ENCODE results near the gene VAT1L. TPM values are rescaled to one million over a fixed set of nuclear protein-coding genes. Genes with fewer than 3 reads are reported as not detected.
"Not testable (repeated sequence)": the region's sequence is repeated elsewhere in the genome, so short reads cannot be mapped to it uniquely, and the experiment has no call there.

The VAT1L gene
- total RNA-seq, 2 experiments from 2014 or later: 0.05 TPM; not detected in 1

- ChIA-PET POLR2A (no interaction called here), CTCF (no interaction called here)
- no peak overlapping the region for H3K27ac Mint-ChIP-seq
- H3K36me3 Mint-ChIP-seq (ENCODE audit: low read depth): no peaks in the 10 kb centered on the region
- no peaks in the 10 kb centered on the region for H3K4me1 Mint-ChIP-seq
- no peak for DNase-seq
- H3K9me3 Mint-ChIP-seq: no peaks in the 10 kb centered on the region
- peaks cover 2% of the 10 kb centered on the region for H3K27me3 Mint-ChIP-seq
- H3K4me3 Mint-ChIP-seq: no peak overlapping the region
Measured at GRCh38 chr16:77928096-77928495, 139.7 kb downstream of the VAT1L start.

- no peaks in the 10 kb centered on the region for H3K9me3 Mint-ChIP-seq
- peaks cover 8% of the 10 kb centered on the region for H3K27me3 Mint-ChIP-seq
- H3K36me3 Mint-ChIP-seq (ENCODE audit: low read depth): no peaks in the 10 kb centered on the region
- ChIA-PET CTCF (no interaction called here), POLR2A (no interaction called here)
- no peaks in the 10 kb centered on the region for H3K4me1 Mint-ChIP-seq
- no peak for DNase-seq
- no peak overlapping the region for H3K27ac Mint-ChIP-seq
- no peak overlapping the region for H3K4me3 Mint-ChIP-seq
Measured at GRCh38 chr16:77929004-77929403, 140.6 kb downstream of the VAT1L start.

- no peaks in the 10 kb centered on the region for H3K9me3 Mint-ChIP-seq
- no peak overlapping the region for H3K4me3 Mint-ChIP-seq
- ChIA-PET POLR2A (no interaction called here), CTCF (interaction anchor here (1.0 kb wide), 1 partner anchor 22 kb away, joined by 3 read pairs; no protein-coding TSS in a partner anchor)
- peaks cover 6% of the 10 kb centered on the region for H3K27me3 Mint-ChIP-seq
- no peak for DNase-seq
- no peaks in the 10 kb centered on the region for H3K4me1 Mint-ChIP-seq
- H3K36me3 Mint-ChIP-seq (ENCODE audit: low read depth): no peaks in the 10 kb centered on the region
- H3K27ac Mint-ChIP-seq: no peak overlapping the region
Measured at GRCh38 chr16:77931058-77931457, 142.7 kb downstream of the VAT1L start.

GRCh38 chr16:77937473-77938149, 149.2 kb downstream of the VAT1L start:
- Mint-ChIP-seq H3K27ac (no peak overlapping the region), H3K9me3 (no peaks in the 10 kb centered on the region), H3K4me3 (no peak overlapping the region), H3K4me1 (no peaks in the 10 kb centered on the region), H3K36me3 (ENCODE audit: low read depth) (no peaks in the 10 kb centered on the region), H3K27me3 (peaks cover 8% of the 10 kb centered on the region)
- CTCF ChIA-PET: no interaction called here
- POLR2A ChIA-PET: no interaction called here
- DNase-seq: no peak

GRCh38 chr16:77938913-77939312, 150.5 kb downstream of the VAT1L start:
- H3K27ac Mint-ChIP-seq: no peak overlapping the region
- H3K36me3 Mint-ChIP-seq (ENCODE audit: low read depth): no peaks in the 10 kb centered on the region
- no peak overlapping the region for H3K4me3 Mint-ChIP-seq
- DNase-seq: no peak
- no peaks in the 10 kb centered on the region for H3K9me3 Mint-ChIP-seq
- POLR2A ChIA-PET: no interaction called here
- H3K4me1 Mint-ChIP-seq: no peaks in the 10 kb centered on the region
- CTCF ChIA-PET: no interaction called here
- H3K27me3 Mint-ChIP-seq: peaks cover 3% of the 10 kb centered on the region

- CTCF ChIA-PET: no interaction called here
- Mint-ChIP-seq H3K27ac (no peak overlapping the region), H3K4me1 (no peaks in the 10 kb centered on the region), H3K4me3 (no peak overlapping the region), H3K9me3 (no peaks in the 10 kb centered on the region), H3K36me3 (ENCODE audit: low read depth) (no peaks in the 10 kb centered on the region), H3K27me3 (peaks cover 2% of the 10 kb centered on the region)
- no peak for DNase-seq
- POLR2A ChIA-PET: no interaction called here
Measured at GRCh38 chr16:77939968-77940367, 151.6 kb downstream of the VAT1L start.

- Mint-ChIP-seq H3K9me3 (no peaks in the 10 kb centered on the region), H3K36me3 (ENCODE audit: low read depth) (no peaks in the 10 kb centered on the region), H3K27ac (no peak overlapping the region), H3K27me3 (peaks cover 6% of the 10 kb centered on the region), H3K4me3 (no peak overlapping the region), H3K4me1 (no peaks in the 10 kb centered on the region)
- DNase-seq: no peak
- POLR2A ChIA-PET: no interaction called here
- CTCF ChIA-PET: no interaction called here
Measured at GRCh38 chr16:77943801-77944200, 155.4 kb downstream of the VAT1L start.

GRCh38 chr16:77944631-77945030, 156.3 kb downstream of the VAT1L start:
- Mint-ChIP-seq H3K36me3 (ENCODE audit: low read depth) (no peaks in the 10 kb centered on the region), H3K9me3 (no peaks in the 10 kb centered on the region), H3K4me3 (no peak overlapping the region), H3K27ac (no peak overlapping the region), H3K27me3 (peaks cover 4% of the 10 kb centered on the region), H3K4me1 (no peaks in the 10 kb centered on the region)
- POLR2A ChIA-PET: no interaction called here
- CTCF ChIA-PET: no interaction called here
- no peak for DNase-seq

- CTCF ChIA-PET: no interaction called here
- H3K27ac Mint-ChIP-seq: no peak overlapping the region
Measured at GRCh38 chr16:77945126-77945525, 156.8 kb downstream of the VAT1L start.

GRCh38 chr16:77946823-77947222, 158.5 kb downstream of the VAT1L start:
- no peaks in the 10 kb centered on the region for H3K36me3 Mint-ChIP-seq (ENCODE audit: low read depth)
- H3K27ac Mint-ChIP-seq: no peak overlapping the region
- H3K4me1 Mint-ChIP-seq: no peaks in the 10 kb centered on the region
- ChIA-PET POLR2A (no interaction called here), CTCF (no interaction called here)
- H3K4me3 Mint-ChIP-seq: no peak overlapping the region
- no peak for DNase-seq
- no peaks in the 10 kb centered on the region for H3K9me3 Mint-ChIP-seq
- H3K27me3 Mint-ChIP-seq: peaks cover 4% of the 10 kb centered on the region

More at GRCh38 chr16:77945126-77945525, 156.8 kb downstream of the VAT1L start:
- Mint-ChIP-seq H3K9me3 (no peaks in the 10 kb centered on the region), H3K27me3 (peaks cover 4% of the 10 kb centered on the region), H3K4me1 (no peaks in the 10 kb centered on the region), H3K36me3 (ENCODE audit: low read depth) (no peaks in the 10 kb centered on the region), H3K4me3 (no peak overlapping the region)
- POLR2A ChIA-PET: no interaction called here
- DNase-seq: no peak

GRCh38 chr16:77947590-77947989, 159.2 kb downstream of the VAT1L start:
- H3K4me3 Mint-ChIP-seq; H3K9me3 Mint-ChIP-seq; H3K27ac Mint-ChIP-seq; CTCF ChIA-PET; DNase-seq; POLR2A ChIA-PET; H3K4me1 Mint-ChIP-seq; H3K27me3 Mint-ChIP-seq; H3K36me3 Mint-ChIP-seq (ENCODE audit: low read depth): not testable (repeated sequence)

GRCh38 chr16:77948835-77949234, 160.5 kb downstream of the VAT1L start:
- Mint-ChIP-seq H3K27ac (no peak overlapping the region), H3K4me1 (no peaks in the 10 kb centered on the region)
- POLR2A ChIA-PET: no interaction called here

GRCh38 chr16:77949445-77949844, 161.1 kb downstream of the VAT1L start:
- DNase-seq: no peak
- Mint-ChIP-seq H3K36me3 (ENCODE audit: low read depth) (no peaks in the 10 kb centered on the region), H3K4me1 (no peaks in the 10 kb centered on the region), H3K27ac (no peak overlapping the region), H3K4me3 (no peak overlapping the region), H3K9me3 (no peaks in the 10 kb centered on the region), H3K27me3 (peaks cover 4% of the 10 kb centered on the region)
- ChIA-PET POLR2A (no interaction called here), CTCF (no interaction called here)

More at GRCh38 chr16:77948835-77949234, 160.5 kb downstream of the VAT1L start:
- no peaks in the 10 kb centered on the region for H3K36me3 Mint-ChIP-seq (ENCODE audit: low read depth)
- no peak for DNase-seq
- no peaks in the 10 kb centered on the region for H3K9me3 Mint-ChIP-seq
- no peak overlapping the region for H3K4me3 Mint-ChIP-seq
- CTCF ChIA-PET: no interaction called here
- H3K27me3 Mint-ChIP-seq: peaks cover 4% of the 10 kb centered on the region

- H3K27ac Mint-ChIP-seq: no peak overlapping the region
- peaks cover 4% of the 10 kb centered on the region for H3K27me3 Mint-ChIP-seq
- no peak overlapping the region for H3K4me3 Mint-ChIP-seq
- H3K36me3 Mint-ChIP-seq (ENCODE audit: low read depth): no peaks in the 10 kb centered on the region
- H3K9me3 Mint-ChIP-seq: no peaks in the 10 kb centered on the region
- H3K4me1 Mint-ChIP-seq: no peaks in the 10 kb centered on the region
- CTCF ChIA-PET: interaction anchor here (0.9 to 1.1 kb wide), 2 partner anchors 8 to 51 kb away, joined by 4 read pairs; no protein-coding TSS in a partner anchor
- POLR2A ChIA-PET: no interaction called here
- DNase-seq: no peak
Measured at GRCh38 chr16:77951788-77952187, 163.4 kb downstream of the VAT1L start.

All from activated CD4-positive, alpha-beta memory T cell treated with anti-CD3 and anti-CD28 coated beads, Interleukin-2, amount 10 ng/mL, durations not matched to agents 7 days and 5 days (primary cell).